Spleen (tissue), 11 donors: ENCODE data around the gene C1QTNF9. TPM values are rescaled to one million over a fixed set of nuclear protein-coding genes. Genes with fewer than 3 reads are reported as not detected.

Experiments used
- DNase-seq: peaks from one replicate; pipeline ENCODE4 v3.0.0-alpha.2; 2020
- H3K27ac ChIP-seq, 8 donors: fragments of 200-600 bp; sonication (generic) in 7 of 8; 1 replicate in 4 of 8; 2 replicates in 4 of 8; pipeline versions ENCODE4 v1.5.0 to v1.8.0; 2016 to 2021; ENCODE audit warnings: inconsistent platforms in 4 of 8, mild to moderate bottlenecking in 4 of 8, moderate library complexity in 1 of 8
- H3K27me3 ChIP-seq, 7 donors: fragments of 200-600 bp; sonication (generic) in 6 of 7; replicated peaks in 1 of 7; 1 replicate in 4 of 7; 2 replicates in 3 of 7; pipeline versions ENCODE4 v1.5.0 to v1.8.0; 2016 to 2021; ENCODE audit warnings: inconsistent platforms in 3 of 7, mild to moderate bottlenecking in 1 of 7
- H3K36me3 ChIP-seq, 6 donors: fragments of 200-600 bp; sonication (generic) in 5 of 6; 1 replicate in 4 of 6; 2 replicates in 2 of 6; pipeline versions ENCODE4 v1.5.0 to v1.8.0; 2016 to 2021; ENCODE audit warnings: inconsistent platforms in 2 of 6
- H3K4me1 ChIP-seq, 6 donors: fragments of 200-600 bp; sonication (generic) in 5 of 6; 1 replicate in 3 of 6; 2 replicates in 3 of 6; pipeline versions ENCODE4 v1.5.0 to v1.8.0; 2016 to 2021; ENCODE audit warnings: inconsistent platforms in 3 of 6
- H3K4me3 ChIP-seq, 8 donors: fragments of 200-600 bp; sonication (generic) in 7 of 8; 1 replicate in 4 of 8; 2 replicates in 4 of 8; pipeline versions ENCODE4 v1.5.0 to v1.8.0; 2016 to 2021; ENCODE audit warnings: inconsistent platforms in 4 of 8, mild to moderate bottlenecking in 4 of 8, moderate library complexity in 2 of 8
- H3K9me3 ChIP-seq, 8 donors: fragments of 200-600 bp; sonication (generic) in 7 of 8; 1 replicate in 4 of 8; 2 replicates in 4 of 8; pipeline versions ENCODE4 v1.5.0 to v1.8.0; 2016 to 2021; ENCODE audit warnings: inconsistent platforms in 4 of 8
- POLR2A ChIP-seq, 3 donors: fragments of 450-650 bp; IDR thresholded peaks; one replicate each; pipeline ENCODE4 v1.5.1; 2017; ENCODE audit warnings: antibody characterized with exemption in 3 of 3, mild to moderate bottlenecking in 1 of 3
- POLR2AphosphoS5 ChIP-seq, 3 donors: sonication (generic); formaldehyde crosslinking; IDR thresholded peaks; one replicate each; pipeline ENCODE4 v1.5.1; 2017; ENCODE audit warnings: antibody characterized with exemption in 3 of 3
- WGBS, 5 donors: extraction: QIAGEN DNeasy Blood & Tissue Kit in 3 of 5; methylation state at CpG; one replicate each; pipeline versions ENCODE4 v1.1.5 to v1.1.7; 2013 to 2018; 5-methylcytosine and 5-hydroxymethylcytosine counted together
- intact Hi-C: fragments of 100-400 bp; cut with DNase I; formaldehyde crosslinking; loops from one replicate; pipeline ENCODE4 v1.15.0; 2023; ENCODE audit warnings: low total_unique reads
- polyA plus RNA-seq, 3 donors: library from polyadenylated mRNA; stranded (reverse); fragments of 200-250 nt; gene quantifications; one replicate each; pipeline ENCODE4 v1.2.1, GENCODE V29; 2013
- total RNA-seq, 7 donors: library from RNA; depleted of rRNA in 3 of 7; stranded (reverse); fragments of >200 nt in 3 of 7; fragmentation: NEBNext Ultra II Directional in 4 of 7; extraction: Animal tissue kit (Norgen Biotek cat#: 25700) in 4 of 7; gene quantifications; one replicate each; pipeline versions ENCODE4 v1.1.0 to v1.2.1, GENCODE V29; 2016 to 2021
- TF ChIP-seq, protein P1 (sequence below), 11 experiments: fragments of 200-600 bp in 7 of 11; fragments of 450-650 bp in 4 of 11; sonication (generic) in 4 of 11; IDR thresholded peaks in 8 of 11; conservative IDR thresholded peaks in 3 of 11; 1 replicate in 7 of 11; 2 replicates in 4 of 11; pipeline versions ENCODE4 v1.4.0 to v1.8.0; 2016 to 2021; ENCODE audit warnings: antibody characterized with exemption in 11 of 11, inconsistent platforms in 4 of 11, mild to moderate bottlenecking in 1 of 11
- donor health status: healthy with polysubstance abuse.
- donor health status: DM: no; HTN: no; CAD: no; lungs with moderate emphysema.
- donor health status: DM: no; HTN: no; CAD: no.
- donor health status: Bipolar disorder and iron deficiency.
- donor health status: healthy.
- donor health status: DM: no; HTN: no; CAD: no.
- donor health status: DM: yes; HTN: yes; CAD: no.

C1QTNF9 gene
- total and polyA plus RNA-seq, 10 donors = 0.15 to 0.72 (median 0.35) TPM; not detected in 5

DNA sequence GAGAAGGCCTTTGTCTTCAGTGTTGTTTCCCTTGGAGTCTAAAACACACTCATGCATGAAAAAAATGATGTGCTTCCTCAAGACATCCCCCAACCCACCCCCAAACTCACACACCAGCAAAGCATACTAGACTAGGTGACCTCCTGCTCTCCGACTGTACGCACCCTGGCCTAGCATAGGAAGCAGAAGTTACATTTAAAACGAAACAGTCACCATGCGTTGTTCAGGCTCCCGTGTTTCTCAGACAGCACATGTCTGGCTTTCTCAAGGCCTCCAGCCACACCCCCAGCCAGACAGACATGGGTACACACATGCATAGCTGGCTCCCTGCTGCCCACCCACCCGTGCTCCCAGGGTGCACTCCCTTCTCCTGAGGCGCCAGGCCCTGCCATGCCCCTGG, 28.7 kb upstream of the C1QTNF9 start:
- H3K36me3 ChIP-seq = peaks cover 0 to 67% (median 28%) of the 10 kb centered on the region in 6 donors
- peak overlapping the region in 1 of 8 donors; percentile 2 for H3K4me3 ChIP-seq
- TF ChIP-seq POLR2AphosphoS5 (IDR thresholded peaks at IDR 0.05) = peak in 2 of 3 donors; percentile 24 to 62
- TF ChIP-seq, protein P1, sequence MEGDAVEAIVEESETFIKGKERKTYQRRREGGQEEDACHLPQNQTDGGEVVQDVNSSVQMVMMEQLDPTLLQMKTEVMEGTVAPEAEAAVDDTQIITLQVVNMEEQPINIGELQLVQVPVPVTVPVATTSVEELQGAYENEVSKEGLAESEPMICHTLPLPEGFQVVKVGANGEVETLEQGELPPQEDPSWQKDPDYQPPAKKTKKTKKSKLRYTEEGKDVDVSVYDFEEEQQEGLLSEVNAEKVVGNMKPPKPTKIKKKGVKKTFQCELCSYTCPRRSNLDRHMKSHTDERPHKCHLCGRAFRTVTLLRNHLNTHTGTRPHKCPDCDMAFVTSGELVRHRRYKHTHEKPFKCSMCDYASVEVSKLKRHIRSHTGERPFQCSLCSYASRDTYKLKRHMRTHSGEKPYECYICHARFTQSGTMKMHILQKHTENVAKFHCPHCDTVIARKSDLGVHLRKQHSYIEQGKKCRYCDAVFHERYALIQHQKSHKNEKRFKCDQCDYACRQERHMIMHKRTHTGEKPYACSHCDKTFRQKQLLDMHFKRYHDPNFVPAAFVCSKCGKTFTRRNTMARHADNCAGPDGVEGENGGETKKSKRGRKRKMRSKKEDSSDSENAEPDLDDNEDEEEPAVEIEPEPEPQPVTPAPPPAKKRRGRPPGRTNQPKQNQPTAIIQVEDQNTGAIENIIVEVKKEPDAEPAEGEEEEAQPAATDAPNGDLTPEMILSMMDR (IDR thresholded peaks at IDR 0.05 in 8 of 11, conservative IDR thresholded peaks at IDR 0.05 in 3 of 11) = no peak
- TF ChIP-seq POLR2A (IDR thresholded peaks at IDR 0.05) = no peak
- intact Hi-C loops = no loop called here
- H3K4me1 ChIP-seq = peaks cover 35 to 83% (median 70%) of the 10 kb centered on the region in 6 donors
- WGBS, 5 donors = 34 to 56% (median 41%) methylated on average over 7 of the region's 7 CpGs
- H3K9me3 ChIP-seq = no peaks in the 10 kb centered on the region
- no peak for DNase-seq
- no peaks in the 10 kb centered on the region for H3K27me3 ChIP-seq
- peak overlapping the region; percentile 29 to 96 (median 77) for H3K27ac ChIP-seq

DNA sequence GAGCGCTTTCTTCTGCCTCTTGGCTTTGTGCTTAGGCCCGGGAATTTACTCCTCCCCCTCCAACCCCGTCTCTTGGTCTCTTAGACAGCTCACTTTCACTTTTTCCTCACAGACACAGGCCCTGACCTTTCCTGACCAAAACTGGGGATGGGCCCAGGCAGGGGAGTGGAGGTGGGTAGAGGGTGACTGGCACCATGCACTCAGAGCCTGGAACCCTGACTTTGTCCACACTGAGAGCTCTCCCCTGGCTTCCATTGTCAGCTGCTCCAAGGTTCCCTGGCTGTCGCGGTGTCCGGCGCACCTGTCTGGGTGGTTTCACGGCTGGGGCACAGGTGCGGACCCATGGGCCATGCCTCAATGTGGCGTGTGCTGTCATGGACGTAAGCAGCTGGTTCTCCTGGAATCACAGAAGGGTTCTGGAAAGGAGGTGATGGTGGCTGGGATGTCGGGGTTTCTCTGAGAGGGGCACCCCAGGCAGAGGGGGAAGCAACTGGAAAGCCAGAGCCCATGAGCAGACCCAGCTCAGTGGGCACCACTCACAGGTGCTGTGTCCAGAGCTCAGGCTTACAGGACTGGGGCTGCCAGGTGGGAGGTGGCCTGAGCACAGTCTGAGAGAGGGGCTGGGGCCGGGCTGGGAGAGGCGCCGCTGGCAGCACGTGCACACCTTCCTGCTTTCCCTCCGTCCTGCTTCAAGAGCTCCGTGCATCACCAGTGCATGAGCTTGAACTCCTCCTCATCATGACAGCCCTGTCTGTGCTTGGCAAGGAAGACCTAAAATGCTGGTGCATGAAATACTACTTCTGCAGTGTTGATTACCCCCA, 28.0 kb upstream of the C1QTNF9 start:
- peaks cover 32 to 76% (median 63%) of the 10 kb centered on the region in 6 donors for H3K4me1 ChIP-seq
- TF ChIP-seq POLR2A (IDR thresholded peaks at IDR 0.05) = no peak
- TF ChIP-seq POLR2AphosphoS5 (IDR thresholded peaks at IDR 0.05) = peak in 1 of 3 donors; percentile 56
- peak overlapping the region in 7 of 8 donors; percentile 29 to 96 (median 82) for H3K27ac ChIP-seq
- peak overlapping the region in 1 of 8 donors; percentile 3 for H3K4me3 ChIP-seq
- no peak for DNase-seq
- intact Hi-C loops = no loop called here
- H3K9me3 ChIP-seq = no peaks in the 10 kb centered on the region
- WGBS, 5 donors = 79 to 90% (median 84%) methylated on average over 16 to 18 of the region's 18 CpGs
- H3K27me3 ChIP-seq = no peaks in the 10 kb centered on the region
- peaks cover 0 to 74% (median 35%) of the 10 kb centered on the region in 6 donors for H3K36me3 ChIP-seq

DNA sequence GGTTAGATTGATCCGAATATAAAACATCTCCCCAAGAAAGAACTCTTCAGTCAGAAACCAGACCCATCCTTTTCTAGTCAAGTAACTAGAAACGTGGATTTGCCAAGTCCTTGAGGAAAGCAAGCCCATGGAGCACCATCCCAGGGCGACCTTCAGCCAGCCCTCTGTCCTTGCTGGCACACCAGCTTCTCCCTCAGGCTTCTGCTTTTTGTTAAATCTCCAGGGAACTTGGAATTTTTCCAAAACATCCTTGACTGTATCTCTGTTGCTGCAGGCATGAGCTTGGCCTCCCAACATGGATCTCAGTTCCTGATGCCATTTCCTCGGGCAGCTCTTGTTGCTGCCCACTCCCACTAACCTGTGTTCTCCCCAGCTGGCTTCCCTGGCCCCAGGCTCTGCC, 27.1 kb upstream of the C1QTNF9 start:
- peaks cover 26 to 68% (median 55%) of the 10 kb centered on the region in 6 donors for H3K4me1 ChIP-seq
- TF ChIP-seq POLR2AphosphoS5 (IDR thresholded peaks at IDR 0.05) (no peak), POLR2A (IDR thresholded peaks at IDR 0.05) (no peak)
- TF ChIP-seq, protein P1 (IDR thresholded peaks at IDR 0.05 in 8 of 11, conservative IDR thresholded peaks at IDR 0.05 in 3 of 11) = no peak
- no peaks in the 10 kb centered on the region for H3K27me3 ChIP-seq
- intact Hi-C loops = no loop called here
- H3K4me3 ChIP-seq = no peak overlapping the region
- H3K36me3 ChIP-seq = peaks cover 0 to 82% (median 44%) of the 10 kb centered on the region in 6 donors
- H3K9me3 ChIP-seq = no peaks in the 10 kb centered on the region
- H3K27ac ChIP-seq = peak overlapping the region in 6 of 8 donors; percentile 16 to 93 (median 77)
- no peak for DNase-seq
- 55 to 77% (median 68%) methylated on average over 4 of the region's 4 CpGs for WGBS, 5 donors

DNA sequence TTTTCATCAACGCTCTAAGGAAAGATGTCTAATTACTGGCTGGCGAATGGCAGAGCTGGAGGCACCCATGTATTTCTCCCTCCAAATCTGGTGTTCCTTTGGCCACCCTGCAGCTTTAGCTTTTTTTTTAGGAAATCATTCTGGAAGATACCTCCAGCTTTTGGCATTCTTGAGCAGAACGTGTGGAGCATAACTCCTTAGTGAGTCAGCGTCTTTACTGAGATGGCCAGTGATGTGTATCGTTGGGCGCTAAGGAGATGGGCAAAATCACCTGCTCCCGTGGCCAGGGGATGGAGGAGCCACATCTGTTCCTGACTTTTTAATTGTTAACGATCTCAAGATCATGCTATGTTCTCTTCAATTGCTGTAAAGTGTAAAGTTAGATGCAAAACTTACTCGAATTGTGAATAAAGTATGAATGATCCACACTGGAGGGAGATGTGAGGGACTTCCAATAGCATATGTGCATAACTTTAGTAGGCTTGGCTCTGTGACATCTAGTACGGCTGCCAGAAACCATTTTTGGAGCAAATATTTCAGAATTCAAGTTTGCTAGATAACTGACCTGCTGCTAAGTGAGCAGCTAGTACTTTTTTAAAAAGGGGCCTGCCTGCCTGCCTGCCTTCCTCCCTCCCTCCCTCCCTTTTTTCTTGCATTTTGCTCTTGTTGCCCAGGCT, 24.4 kb upstream of the C1QTNF9 start:
- Histone ChIP-seq H3K27me3 (no peaks in the 10 kb centered on the region), H3K4me3 (no peak overlapping the region), H3K36me3 (peaks cover 6 to 100% (median 71%) of the 10 kb centered on the region in 6 donors), H3K27ac (no peak overlapping the region), H3K4me1 (peaks cover 17 to 67% (median 34%) of the 10 kb centered on the region in 6 donors), H3K9me3 (no peaks in the 10 kb centered on the region)
- 88 to 96% (median 90%) methylated on average over 10 of the region's 10 CpGs for WGBS, 5 donors
- DNase-seq = no peak
- intact Hi-C loops = no loop called here
- TF ChIP-seq POLR2AphosphoS5 (IDR thresholded peaks at IDR 0.05) = no peak
- TF ChIP-seq POLR2A (IDR thresholded peaks at IDR 0.05) = no peak
- TF ChIP-seq, protein P1 (IDR thresholded peaks at IDR 0.05 in 8 of 11, conservative IDR thresholded peaks at IDR 0.05 in 3 of 11) = no peak
